ENCODE data around the gene ADAMTS17. TPM values are rescaled to one million over a fixed set of nuclear protein-coding genes. Genes with fewer than 3 reads are reported as not detected.

The ADAMTS17 gene
- total RNA-seq, 1 experiment from 2014 or later = 1.8 TPM

DNA sequence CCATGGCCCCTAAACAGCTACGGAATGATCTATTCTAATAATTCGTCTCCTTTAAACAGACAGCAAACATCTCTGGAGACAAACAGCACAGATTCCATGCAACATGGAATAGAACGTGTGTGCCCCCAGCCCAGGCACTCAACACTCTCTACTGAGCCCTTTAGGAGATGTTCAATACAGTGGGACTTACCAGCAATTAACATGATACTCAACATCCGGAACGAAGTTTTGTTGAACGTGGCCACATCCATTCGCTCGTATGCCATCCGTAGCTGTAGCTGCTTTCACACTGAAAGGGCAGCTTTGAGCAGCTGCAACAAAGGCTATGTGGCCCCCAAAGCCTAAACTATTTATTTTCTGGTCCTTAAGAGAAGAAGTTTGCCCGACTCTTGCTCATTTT lies 3.5 kb downstream of the ADAMTS17 start (continued):
- TF ChIP-seq, protein P1, sequence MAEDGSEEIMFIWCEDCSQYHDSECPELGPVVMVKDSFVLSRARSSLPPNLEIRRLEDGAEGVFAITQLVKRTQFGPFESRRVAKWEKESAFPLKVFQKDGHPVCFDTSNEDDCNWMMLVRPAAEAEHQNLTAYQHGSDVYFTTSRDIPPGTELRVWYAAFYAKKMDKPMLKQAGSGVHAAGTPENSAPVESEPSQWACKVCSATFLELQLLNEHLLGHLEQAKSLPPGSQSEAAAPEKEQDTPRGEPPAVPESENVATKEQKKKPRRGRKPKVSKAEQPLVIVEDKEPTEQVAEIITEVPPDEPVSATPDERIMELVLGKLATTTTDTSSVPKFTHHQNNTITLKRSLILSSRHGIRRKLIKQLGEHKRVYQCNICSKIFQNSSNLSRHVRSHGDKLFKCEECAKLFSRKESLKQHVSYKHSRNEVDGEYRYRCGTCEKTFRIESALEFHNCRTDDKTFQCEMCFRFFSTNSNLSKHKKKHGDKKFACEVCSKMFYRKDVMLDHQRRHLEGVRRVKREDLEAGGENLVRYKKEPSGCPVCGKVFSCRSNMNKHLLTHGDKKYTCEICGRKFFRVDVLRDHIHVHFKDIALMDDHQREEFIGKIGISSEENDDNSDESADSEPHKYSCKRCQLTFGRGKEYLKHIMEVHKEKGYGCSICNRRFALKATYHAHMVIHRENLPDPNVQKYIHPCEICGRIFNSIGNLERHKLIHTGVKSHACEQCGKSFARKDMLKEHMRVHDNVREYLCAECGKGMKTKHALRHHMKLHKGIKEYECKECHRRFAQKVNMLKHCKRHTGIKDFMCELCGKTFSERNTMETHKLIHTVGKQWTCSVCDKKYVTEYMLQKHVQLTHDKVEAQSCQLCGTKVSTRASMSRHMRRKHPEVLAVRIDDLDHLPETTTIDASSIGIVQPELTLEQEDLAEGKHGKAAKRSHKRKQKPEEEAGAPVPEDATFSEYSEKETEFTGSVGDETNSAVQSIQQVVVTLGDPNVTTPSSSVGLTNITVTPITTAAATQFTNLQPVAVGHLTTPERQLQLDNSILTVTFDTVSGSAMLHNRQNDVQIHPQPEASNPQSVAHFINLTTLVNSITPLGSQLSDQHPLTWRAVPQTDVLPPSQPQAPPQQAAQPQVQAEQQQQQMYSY (CRISPR knock-in tag; IDR thresholded peaks at IDR 0.05) = no peak
- TF ChIP-seq, protein P2, sequence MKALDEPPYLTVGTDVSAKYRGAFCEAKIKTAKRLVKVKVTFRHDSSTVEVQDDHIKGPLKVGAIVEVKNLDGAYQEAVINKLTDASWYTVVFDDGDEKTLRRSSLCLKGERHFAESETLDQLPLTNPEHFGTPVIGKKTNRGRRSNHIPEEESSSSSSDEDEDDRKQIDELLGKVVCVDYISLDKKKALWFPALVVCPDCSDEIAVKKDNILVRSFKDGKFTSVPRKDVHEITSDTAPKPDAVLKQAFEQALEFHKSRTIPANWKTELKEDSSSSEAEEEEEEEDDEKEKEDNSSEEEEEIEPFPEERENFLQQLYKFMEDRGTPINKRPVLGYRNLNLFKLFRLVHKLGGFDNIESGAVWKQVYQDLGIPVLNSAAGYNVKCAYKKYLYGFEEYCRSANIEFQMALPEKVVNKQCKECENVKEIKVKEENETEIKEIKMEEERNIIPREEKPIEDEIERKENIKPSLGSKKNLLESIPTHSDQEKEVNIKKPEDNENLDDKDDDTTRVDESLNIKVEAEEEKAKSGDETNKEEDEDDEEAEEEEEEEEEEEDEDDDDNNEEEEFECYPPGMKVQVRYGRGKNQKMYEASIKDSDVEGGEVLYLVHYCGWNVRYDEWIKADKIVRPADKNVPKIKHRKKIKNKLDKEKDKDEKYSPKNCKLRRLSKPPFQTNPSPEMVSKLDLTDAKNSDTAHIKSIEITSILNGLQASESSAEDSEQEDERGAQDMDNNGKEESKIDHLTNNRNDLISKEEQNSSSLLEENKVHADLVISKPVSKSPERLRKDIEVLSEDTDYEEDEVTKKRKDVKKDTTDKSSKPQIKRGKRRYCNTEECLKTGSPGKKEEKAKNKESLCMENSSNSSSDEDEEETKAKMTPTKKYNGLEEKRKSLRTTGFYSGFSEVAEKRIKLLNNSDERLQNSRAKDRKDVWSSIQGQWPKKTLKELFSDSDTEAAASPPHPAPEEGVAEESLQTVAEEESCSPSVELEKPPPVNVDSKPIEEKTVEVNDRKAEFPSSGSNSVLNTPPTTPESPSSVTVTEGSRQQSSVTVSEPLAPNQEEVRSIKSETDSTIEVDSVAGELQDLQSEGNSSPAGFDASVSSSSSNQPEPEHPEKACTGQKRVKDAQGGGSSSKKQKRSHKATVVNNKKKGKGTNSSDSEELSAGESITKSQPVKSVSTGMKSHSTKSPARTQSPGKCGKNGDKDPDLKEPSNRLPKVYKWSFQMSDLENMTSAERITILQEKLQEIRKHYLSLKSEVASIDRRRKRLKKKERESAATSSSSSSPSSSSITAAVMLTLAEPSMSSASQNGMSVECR (CRISPR knock-in tag; IDR thresholded peaks at IDR 0.05; ENCODE audit: borderline replicate concordance) = no peak
- TF ChIP-seq, protein P3, sequence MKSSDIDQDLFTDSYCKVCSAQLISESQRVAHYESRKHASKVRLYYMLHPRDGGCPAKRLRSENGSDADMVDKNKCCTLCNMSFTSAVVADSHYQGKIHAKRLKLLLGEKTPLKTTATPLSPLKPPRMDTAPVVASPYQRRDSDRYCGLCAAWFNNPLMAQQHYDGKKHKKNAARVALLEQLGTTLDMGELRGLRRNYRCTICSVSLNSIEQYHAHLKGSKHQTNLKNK (CRISPR knock-in tag; IDR thresholded peaks at IDR 0.05) = no peak

DNA sequence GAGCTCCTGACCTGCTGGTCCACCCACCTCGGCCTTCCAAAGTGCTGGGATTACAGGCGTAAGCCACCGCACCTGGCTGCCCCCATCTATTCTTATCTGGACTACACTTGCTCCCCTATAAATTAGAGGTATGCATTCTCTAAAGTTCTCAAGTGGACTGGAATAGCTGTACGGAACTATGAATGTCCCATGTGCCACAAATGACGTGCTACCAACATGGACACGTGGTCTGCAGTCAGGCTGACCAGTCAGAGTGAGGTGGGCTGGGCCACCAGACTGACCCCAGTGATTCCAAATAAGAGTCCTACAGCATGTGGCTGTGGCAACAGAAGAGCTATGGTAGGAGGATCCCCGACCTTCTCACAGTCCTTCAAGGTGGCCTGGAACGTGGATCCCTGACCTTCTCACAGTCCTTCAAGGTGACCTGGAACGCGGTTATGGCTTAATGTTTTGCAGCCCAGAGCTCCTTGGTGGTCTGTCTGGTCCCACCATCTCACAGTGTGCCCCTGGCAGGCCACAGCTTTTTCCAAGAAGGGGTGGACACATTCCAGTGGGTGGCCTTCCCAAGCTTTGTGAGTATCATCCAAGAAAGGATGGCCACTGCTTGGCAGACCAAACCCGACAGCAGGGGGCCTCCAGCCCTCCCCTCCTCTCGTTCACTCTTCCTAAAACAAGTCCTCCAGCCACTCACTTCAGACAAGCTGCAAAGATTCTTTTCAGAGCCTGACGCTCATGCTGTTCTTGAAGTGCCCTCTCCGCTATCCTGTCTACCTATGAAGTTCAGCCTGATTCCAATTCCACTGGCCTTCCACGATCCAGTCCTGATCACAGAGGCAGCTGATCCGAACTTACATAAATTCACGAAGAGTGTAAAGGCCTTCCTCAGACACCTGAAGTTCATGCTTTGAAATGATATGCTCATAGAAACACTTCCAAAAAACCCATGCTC lies 4.4 kb downstream of the ADAMTS17 start:
- ATAC-seq = no peak
- TF ChIP-seq, protein P4, sequence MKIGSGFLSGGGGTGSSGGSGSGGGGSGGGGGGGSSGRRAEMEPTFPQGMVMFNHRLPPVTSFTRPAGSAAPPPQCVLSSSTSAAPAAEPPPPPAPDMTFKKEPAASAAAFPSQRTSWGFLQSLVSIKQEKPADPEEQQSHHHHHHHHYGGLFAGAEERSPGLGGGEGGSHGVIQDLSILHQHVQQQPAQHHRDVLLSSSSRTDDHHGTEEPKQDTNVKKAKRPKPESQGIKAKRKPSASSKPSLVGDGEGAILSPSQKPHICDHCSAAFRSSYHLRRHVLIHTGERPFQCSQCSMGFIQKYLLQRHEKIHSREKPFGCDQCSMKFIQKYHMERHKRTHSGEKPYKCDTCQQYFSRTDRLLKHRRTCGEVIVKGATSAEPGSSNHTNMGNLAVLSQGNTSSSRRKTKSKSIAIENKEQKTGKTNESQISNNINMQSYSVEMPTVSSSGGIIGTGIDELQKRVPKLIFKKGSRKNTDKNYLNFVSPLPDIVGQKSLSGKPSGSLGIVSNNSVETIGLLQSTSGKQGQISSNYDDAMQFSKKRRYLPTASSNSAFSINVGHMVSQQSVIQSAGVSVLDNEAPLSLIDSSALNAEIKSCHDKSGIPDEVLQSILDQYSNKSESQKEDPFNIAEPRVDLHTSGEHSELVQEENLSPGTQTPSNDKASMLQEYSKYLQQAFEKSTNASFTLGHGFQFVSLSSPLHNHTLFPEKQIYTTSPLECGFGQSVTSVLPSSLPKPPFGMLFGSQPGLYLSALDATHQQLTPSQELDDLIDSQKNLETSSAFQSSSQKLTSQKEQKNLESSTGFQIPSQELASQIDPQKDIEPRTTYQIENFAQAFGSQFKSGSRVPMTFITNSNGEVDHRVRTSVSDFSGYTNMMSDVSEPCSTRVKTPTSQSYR (CRISPR knock-in tag; IDR thresholded peaks at IDR 0.05) = no peak
- TF ChIP-seq, protein P2 (CRISPR knock-in tag; IDR thresholded peaks at IDR 0.05; ENCODE audit: borderline replicate concordance) = no peak
- TF ChIP-seq MYBL2 (CRISPR knock-in tag; IDR thresholded peaks at IDR 0.05) = no peak
- TF ChIP-seq, protein P5, sequence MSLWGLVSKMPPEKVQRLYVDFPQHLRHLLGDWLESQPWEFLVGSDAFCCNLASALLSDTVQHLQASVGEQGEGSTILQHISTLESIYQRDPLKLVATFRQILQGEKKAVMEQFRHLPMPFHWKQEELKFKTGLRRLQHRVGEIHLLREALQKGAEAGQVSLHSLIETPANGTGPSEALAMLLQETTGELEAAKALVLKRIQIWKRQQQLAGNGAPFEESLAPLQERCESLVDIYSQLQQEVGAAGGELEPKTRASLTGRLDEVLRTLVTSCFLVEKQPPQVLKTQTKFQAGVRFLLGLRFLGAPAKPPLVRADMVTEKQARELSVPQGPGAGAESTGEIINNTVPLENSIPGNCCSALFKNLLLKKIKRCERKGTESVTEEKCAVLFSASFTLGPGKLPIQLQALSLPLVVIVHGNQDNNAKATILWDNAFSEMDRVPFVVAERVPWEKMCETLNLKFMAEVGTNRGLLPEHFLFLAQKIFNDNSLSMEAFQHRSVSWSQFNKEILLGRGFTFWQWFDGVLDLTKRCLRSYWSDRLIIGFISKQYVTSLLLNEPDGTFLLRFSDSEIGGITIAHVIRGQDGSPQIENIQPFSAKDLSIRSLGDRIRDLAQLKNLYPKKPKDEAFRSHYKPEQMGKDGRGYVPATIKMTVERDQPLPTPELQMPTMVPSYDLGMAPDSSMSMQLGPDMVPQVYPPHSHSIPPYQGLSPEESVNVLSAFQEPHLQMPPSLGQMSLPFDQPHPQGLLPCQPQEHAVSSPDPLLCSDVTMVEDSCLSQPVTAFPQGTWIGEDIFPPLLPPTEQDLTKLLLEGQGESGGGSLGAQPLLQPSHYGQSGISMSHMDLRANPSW (CRISPR knock-in tag; conservative IDR thresholded peaks at IDR 0.05; ENCODE audit: low read depth) = no peak
- no peak for TF ChIP-seq ZNF121 (CRISPR knock-in tag; IDR thresholded peaks at IDR 0.05)
- TF ChIP-seq CBFB (CRISPR knock-in tag; IDR thresholded peaks at IDR 0.05; ENCODE audit: low read depth) = no peak
- TF ChIP-seq GABPB1 (CRISPR knock-in tag; IDR thresholded peaks at IDR 0.05) = no peak
- Mint-ChIP-seq H3K4me1 (peaks cover 35% of the 10 kb centered on the region), H3K27ac (no peak overlapping the region), H3K36me3 (no peaks in the 10 kb centered on the region; the same call in 1 of the 2 replicates), H3K9me3 (no peaks in the 10 kb centered on the region), H3K4me3 (no peak overlapping the region), H3K27me3 (ENCODE audit: low read depth) (peaks cover 28% of the 10 kb centered on the region)
- ChIA-PET POLR2A (no interaction called here), CTCF (interaction anchor here (0.7 to 8.6 kb wide), 5 partner anchors 12 to 407 kb away, joined by 3 to 110 read pairs (median 6); no protein-coding TSS in a partner anchor)
- DNase-seq (ENCODE audit: low spot score) = no peak
